Measurements from ENCODE around the gene LBHD2. TPM values are rescaled to one million over a fixed set of nuclear protein-coding genes. Genes with fewer than 3 reads are reported as not detected.

LBHD2 gene
- total RNA-seq, 1 experiment from 2014 or later: not detected

GRCh38 chr14:103093856-103094405 lies 9.9 kb downstream of the LBHD2 start:
- intact Hi-C loops (cut with micrococcal nuclease): no loop called here
- Histone ChIP-seq H3K9me2 (ENCODE audit: insufficient read depth) (no peaks in the 10 kb centered on the region), H3K79me2 (ENCODE audit: insufficient read depth, low read length) (no peaks in the 10 kb centered on the region), H2AFZ (ENCODE audit: low read depth, low read length, poor library complexity, severe bottlenecking) (no peak overlapping the region), H3K27ac (ENCODE audit: low read depth, low read length) (no peak overlapping the region), H3K36me3 (ENCODE audit: control insufficient read depth in 1 of 2, insufficient read depth in 2 of 2, low read length in 2 of 2) (no peaks in the 10 kb centered on the region), H3K27me3 (ENCODE audit: insufficient read depth, low read length) (no peaks in the 10 kb centered on the region), H4K20me1 (ENCODE audit: insufficient read depth) (no peaks in the 10 kb centered on the region), H3K4me2 (ENCODE audit: low read length) (no peak overlapping the region), H3K9ac (ENCODE audit: low read length) (no peak overlapping the region), H3K4me1 (ENCODE audit: control insufficient read depth in 1 of 2, insufficient read depth in 2 of 2, low read length in 2 of 2) (peaks cover 8 to 13% of the 10 kb centered on the region in 2 experiments), H3K4me3 (replicated peaks in 1 of 2; ENCODE audit: low read depth in 1 of 2, low read length in 2 of 2) (no peak overlapping the region), H3K9me3 (ENCODE audit: control insufficient read depth in 1 of 2, insufficient read depth in 1 of 2, low read depth in 1 of 2, low read length in 2 of 2) (no peaks in the 10 kb centered on the region)
- CTCF ChIA-PET: interaction anchor here (0.6 to 4.0 kb wide), 2 partner anchors 11 to 474 kb away, joined by 3 to 41 read pairs; no protein-coding TSS in a partner anchor
- ATAC-seq (no peak), DNase-seq (ENCODE audit: low read depth, low spot score) (no peak)
- TF ChIP-seq SP1 (IDR thresholded peaks at IDR 0.05; ENCODE audit: low read depth): no peak
- TF ChIP-seq JUND (IDR thresholded peaks at IDR 0.05): no peak
- TF ChIP-seq, protein P1, sequence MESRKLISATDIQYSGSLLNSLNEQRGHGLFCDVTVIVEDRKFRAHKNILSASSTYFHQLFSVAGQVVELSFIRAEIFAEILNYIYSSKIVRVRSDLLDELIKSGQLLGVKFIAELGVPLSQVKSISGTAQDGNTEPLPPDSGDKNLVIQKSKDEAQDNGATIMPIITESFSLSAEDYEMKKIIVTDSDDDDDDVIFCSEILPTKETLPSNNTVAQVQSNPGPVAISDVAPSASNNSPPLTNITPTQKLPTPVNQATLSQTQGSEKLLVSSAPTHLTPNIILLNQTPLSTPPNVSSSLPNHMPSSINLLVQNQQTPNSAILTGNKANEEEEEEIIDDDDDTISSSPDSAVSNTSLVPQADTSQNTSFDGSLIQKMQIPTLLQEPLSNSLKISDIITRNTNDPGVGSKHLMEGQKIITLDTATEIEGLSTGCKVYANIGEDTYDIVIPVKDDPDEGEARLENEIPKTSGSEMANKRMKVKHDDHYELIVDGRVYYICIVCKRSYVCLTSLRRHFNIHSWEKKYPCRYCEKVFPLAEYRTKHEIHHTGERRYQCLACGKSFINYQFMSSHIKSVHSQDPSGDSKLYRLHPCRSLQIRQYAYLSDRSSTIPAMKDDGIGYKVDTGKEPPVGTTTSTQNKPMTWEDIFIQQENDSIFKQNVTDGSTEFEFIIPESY (IDR thresholded peaks at IDR 0.05; ENCODE audit: extremely low read depth, insufficient replicate concordance, low read length): no peak
- TF ChIP-seq SIN3A (IDR thresholded peaks at IDR 0.05; ENCODE audit: low read depth): no peak
- TF ChIP-seq, protein P2, sequence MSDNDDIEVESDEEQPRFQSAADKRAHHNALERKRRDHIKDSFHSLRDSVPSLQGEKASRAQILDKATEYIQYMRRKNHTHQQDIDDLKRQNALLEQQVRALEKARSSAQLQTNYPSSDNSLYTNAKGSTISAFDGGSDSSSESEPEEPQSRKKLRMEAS (IDR thresholded peaks at IDR 0.05): no peak
- TF ChIP-seq RAD21 (IDR thresholded peaks at IDR 0.05; ENCODE audit: low read depth): no peak
- TF ChIP-seq, protein P3, sequence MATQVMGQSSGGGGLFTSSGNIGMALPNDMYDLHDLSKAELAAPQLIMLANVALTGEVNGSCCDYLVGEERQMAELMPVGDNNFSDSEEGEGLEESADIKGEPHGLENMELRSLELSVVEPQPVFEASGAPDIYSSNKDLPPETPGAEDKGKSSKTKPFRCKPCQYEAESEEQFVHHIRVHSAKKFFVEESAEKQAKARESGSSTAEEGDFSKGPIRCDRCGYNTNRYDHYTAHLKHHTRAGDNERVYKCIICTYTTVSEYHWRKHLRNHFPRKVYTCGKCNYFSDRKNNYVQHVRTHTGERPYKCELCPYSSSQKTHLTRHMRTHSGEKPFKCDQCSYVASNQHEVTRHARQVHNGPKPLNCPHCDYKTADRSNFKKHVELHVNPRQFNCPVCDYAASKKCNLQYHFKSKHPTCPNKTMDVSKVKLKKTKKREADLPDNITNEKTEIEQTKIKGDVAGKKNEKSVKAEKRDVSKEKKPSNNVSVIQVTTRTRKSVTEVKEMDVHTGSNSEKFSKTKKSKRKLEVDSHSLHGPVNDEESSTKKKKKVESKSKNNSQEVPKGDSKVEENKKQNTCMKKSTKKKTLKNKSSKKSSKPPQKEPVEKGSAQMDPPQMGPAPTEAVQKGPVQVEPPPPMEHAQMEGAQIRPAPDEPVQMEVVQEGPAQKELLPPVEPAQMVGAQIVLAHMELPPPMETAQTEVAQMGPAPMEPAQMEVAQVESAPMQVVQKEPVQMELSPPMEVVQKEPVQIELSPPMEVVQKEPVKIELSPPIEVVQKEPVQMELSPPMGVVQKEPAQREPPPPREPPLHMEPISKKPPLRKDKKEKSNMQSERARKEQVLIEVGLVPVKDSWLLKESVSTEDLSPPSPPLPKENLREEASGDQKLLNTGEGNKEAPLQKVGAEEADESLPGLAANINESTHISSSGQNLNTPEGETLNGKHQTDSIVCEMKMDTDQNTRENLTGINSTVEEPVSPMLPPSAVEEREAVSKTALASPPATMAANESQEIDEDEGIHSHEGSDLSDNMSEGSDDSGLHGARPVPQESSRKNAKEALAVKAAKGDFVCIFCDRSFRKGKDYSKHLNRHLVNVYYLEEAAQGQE (IDR thresholded peaks at IDR 0.05; ENCODE audit: low read depth): no peak
- TF ChIP-seq ELF1 (IDR thresholded peaks at IDR 0.05; ENCODE audit: borderline replicate concordance, low read depth): no peak
- TF ChIP-seq ZFX (IDR thresholded peaks at IDR 0.05): no peak
- no peak for TF ChIP-seq EZH2 (IDR thresholded peaks at IDR 0.05)
- no peak for TF ChIP-seq POLR2AphosphoS5 (IDR thresholded peaks at IDR 0.05; ENCODE audit: low read depth, low read length)
- RAD21 ChIA-PET (ENCODE audit: low non-redundant PET in 1 of 2, low total read pairs in 2 of 2, uncharacterized antibody in 2 of 2, unreplicated experiment in 2 of 2): no interaction called here
- POLR2A ChIA-PET: interaction anchor here (1.0 kb wide), 1 partner anchor 11 kb away, joined by 6 read pairs; no protein-coding TSS in a partner anchor
- BruUV-seq (replicated peaks): no TSS peak
